Right atrium auricular region (tissue), 2 donors: ENCODE data around the gene HDGFL2. TPM values are rescaled to one million over a fixed set of nuclear protein-coding genes. Genes with fewer than 3 reads are reported as not detected.
A peak's percentile ranks its signal among the peaks of the same experiment; 100 is the strongest.

Source experiments
- DNase-seq: peaks from one replicate; pipeline ENCODE4 v3.0.0-alpha.2; 2019; ENCODE audit warnings: low spot score
- H3K27ac ChIP-seq, 2 donors: fragments of 200-600 bp; sonication (generic); 1 replicate in 1 of 2; 2 replicates in 1 of 2; pipeline ENCODE4 v1.5.1; 2016 to 2019
- H3K27me3 ChIP-seq, 2 donors: fragments of 200-600 bp; sonication (generic); one replicate each; pipeline versions ENCODE4 v1.5.1 to v1.6.0; 2017 to 2019
- H3K36me3 ChIP-seq: fragments of 200-600 bp; sonication (generic); one replicate; pipeline ENCODE4 v1.5.1; 2016
- H3K4me1 ChIP-seq, 2 donors: fragments of 200-600 bp; sonication (generic); one replicate each; pipeline versions ENCODE4 v1.5.1 to v1.6.0; 2017 to 2019
- H3K4me3 ChIP-seq, 2 donors: fragments of 200-600 bp; sonication (generic); 1 replicate in 1 of 2; 2 replicates in 1 of 2; pipeline ENCODE4 v1.5.1; 2017 to 2019; ENCODE audit warnings: mild to moderate bottlenecking in 1 of 2, moderate library complexity in 1 of 2
- H3K9me3 ChIP-seq, 2 donors: fragments of 200-600 bp; sonication (generic); one replicate each; pipeline ENCODE4 v1.5.1; 2019
- total RNA-seq, 2 donors: library from RNA; depleted of rRNA; stranded (reverse); fragments of >200 nt; gene quantifications; one replicate each; pipeline ENCODE4 v1.1.0, GENCODE V29; 2016
- TF ChIP-seq, protein P1 (sequence below), 2 donors: fragments of 200-600 bp; sonication (generic); IDR thresholded peaks; one replicate each; pipeline ENCODE4 v1.5.1; 2019; ENCODE audit warnings: antibody characterized with exemption in 2 of 2

Gene HDGFL2
- total RNA-seq, 2 donors from 2014 or later = 18.3 to 24.8 TPM

GRCh38 chr19:4531562-4532165 is 59.6 kb downstream of the HDGFL2 start:
- H3K9me3 ChIP-seq = no peaks in the 10 kb centered on the region
- H3K27ac ChIP-seq = no peak overlapping the region
- H3K4me1 ChIP-seq = peaks cover 0 to 28% of the 10 kb centered on the region in 2 donors
- H3K36me3 ChIP-seq = no peaks in the 10 kb centered on the region
- no peak overlapping the region for H3K4me3 ChIP-seq
- no peaks in the 10 kb centered on the region for H3K27me3 ChIP-seq
- TF ChIP-seq, protein P1, sequence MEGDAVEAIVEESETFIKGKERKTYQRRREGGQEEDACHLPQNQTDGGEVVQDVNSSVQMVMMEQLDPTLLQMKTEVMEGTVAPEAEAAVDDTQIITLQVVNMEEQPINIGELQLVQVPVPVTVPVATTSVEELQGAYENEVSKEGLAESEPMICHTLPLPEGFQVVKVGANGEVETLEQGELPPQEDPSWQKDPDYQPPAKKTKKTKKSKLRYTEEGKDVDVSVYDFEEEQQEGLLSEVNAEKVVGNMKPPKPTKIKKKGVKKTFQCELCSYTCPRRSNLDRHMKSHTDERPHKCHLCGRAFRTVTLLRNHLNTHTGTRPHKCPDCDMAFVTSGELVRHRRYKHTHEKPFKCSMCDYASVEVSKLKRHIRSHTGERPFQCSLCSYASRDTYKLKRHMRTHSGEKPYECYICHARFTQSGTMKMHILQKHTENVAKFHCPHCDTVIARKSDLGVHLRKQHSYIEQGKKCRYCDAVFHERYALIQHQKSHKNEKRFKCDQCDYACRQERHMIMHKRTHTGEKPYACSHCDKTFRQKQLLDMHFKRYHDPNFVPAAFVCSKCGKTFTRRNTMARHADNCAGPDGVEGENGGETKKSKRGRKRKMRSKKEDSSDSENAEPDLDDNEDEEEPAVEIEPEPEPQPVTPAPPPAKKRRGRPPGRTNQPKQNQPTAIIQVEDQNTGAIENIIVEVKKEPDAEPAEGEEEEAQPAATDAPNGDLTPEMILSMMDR (IDR thresholded peaks at IDR 0.05) = no peak
- DNase-seq = no peak

DNA sequence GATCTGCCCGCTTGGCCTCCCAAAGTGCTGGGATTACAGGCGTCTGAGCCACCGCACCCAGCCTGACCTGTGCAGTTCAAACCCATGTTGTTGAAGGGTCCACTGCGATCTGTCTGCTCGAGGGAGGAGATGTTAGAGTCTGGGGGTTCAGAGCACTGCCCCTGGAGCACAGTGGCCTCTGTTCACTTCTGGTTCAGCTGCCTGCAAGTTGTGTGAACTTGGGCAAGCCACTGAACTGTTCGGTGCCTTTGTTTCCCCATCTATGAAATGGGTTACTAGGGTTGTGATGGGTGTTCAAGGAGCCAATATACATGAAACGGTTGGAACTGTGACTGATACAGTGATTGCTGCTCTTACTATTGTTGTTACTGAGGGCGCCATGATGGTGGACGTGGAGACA is 61.2 kb downstream of the HDGFL2 start:
- Histone ChIP-seq H3K4me3 (no peak overlapping the region), H3K27ac (no peak overlapping the region), H3K27me3 (no peaks in the 10 kb centered on the region), H3K9me3 (no peaks in the 10 kb centered on the region), H3K36me3 (no peaks in the 10 kb centered on the region), H3K4me1 (peaks cover 0 to 39% of the 10 kb centered on the region in 2 donors)
- TF ChIP-seq, protein P1 (IDR thresholded peaks at IDR 0.05) = no peak
- DNase-seq = no peak

GRCh38 chr19:4533835-4534424 is 61.8 kb downstream of the HDGFL2 start:
- H3K4me3 ChIP-seq = peak overlapping the region in 1 of 2 donors; percentile 48
- peak overlapping the region in 1 of 2 donors; percentile 69 for H3K27ac ChIP-seq
- DNase-seq = no peak
- no peaks in the 10 kb centered on the region for H3K27me3 ChIP-seq
- H3K4me1 ChIP-seq = peaks cover 0 to 39% of the 10 kb centered on the region in 2 donors
- TF ChIP-seq, protein P1 (IDR thresholded peaks at IDR 0.05) = no peak
- no peaks in the 10 kb centered on the region for H3K36me3 ChIP-seq
- no peaks in the 10 kb centered on the region for H3K9me3 ChIP-seq

GRCh38 chr19:4534836-4535658 is 63.0 kb downstream of the HDGFL2 start, which contains the start of gene PLIN5:
Gene PLIN5 (minus strand): TSS chr19:4535224. CDS start chr19:4534074, 1,150 bp downstream.
- no peaks in the 10 kb centered on the region for H3K9me3 ChIP-seq
- TF ChIP-seq, protein P1 (IDR thresholded peaks at IDR 0.05) = no peak
- H3K27me3 ChIP-seq = no peaks in the 10 kb centered on the region
- H3K4me1 ChIP-seq = peaks cover 0 to 39% of the 10 kb centered on the region in 2 donors
- peak; percentile 66 for DNase-seq
- peak within 1 kb of the TSS; percentile 41 to 48 for H3K4me3 ChIP-seq
- H3K27ac ChIP-seq = peak within 1 kb of the TSS; percentile 65 to 69
- no peaks in the 10 kb centered on the region for H3K36me3 ChIP-seq

- DNase-seq = no peak
- no peaks in the 10 kb centered on the region for H3K27me3 ChIP-seq
- peak overlapping the region in 1 of 2 donors; percentile 35 for H3K27ac ChIP-seq
- H3K36me3 ChIP-seq = no peaks in the 10 kb centered on the region
- H3K4me3 ChIP-seq = no peak overlapping the region
- peaks cover 5 to 8% of the 10 kb centered on the region in 2 donors for H3K9me3 ChIP-seq
- TF ChIP-seq, protein P1 (IDR thresholded peaks at IDR 0.05) = no peak
- peaks cover 0 to 39% of the 10 kb centered on the region in 2 donors for H3K4me1 ChIP-seq
Observed at GRCh38 chr19:4536798-4537197, 64.7 kb downstream of the HDGFL2 start.
